Thyroid gland (tissue), 4 donors: ENCODE measurements around the gene OR7G1. TPM values are rescaled to one million over a fixed set of nuclear protein-coding genes. Genes with fewer than 3 reads are reported as not detected.

Experiments
- DNase-seq, 2 donors: peaks; one replicate each; pipeline ENCODE4 v3.0.0-alpha.2; 2019
- H3K27ac ChIP-seq, 3 donors: fragments of 200-600 bp; sonication (generic); 1 replicate in 2 of 3; 2 replicates in 1 of 3; pipeline ENCODE4 v1.5.1; 2016 to 2019; ENCODE audit warnings: mild to moderate bottlenecking in 1 of 3, moderate library complexity in 1 of 3
- H3K27me3 ChIP-seq: fragments of 200-600 bp; sonication (generic); one replicate; pipeline ENCODE4 v1.5.1; 2019
- H3K36me3 ChIP-seq, 2 donors: fragments of 200-600 bp; sonication (generic); one replicate each; pipeline ENCODE4 v1.5.1; 2016 to 2019
- H3K4me1 ChIP-seq, 2 donors: fragments of 200-600 bp; sonication (generic); one replicate each; pipeline ENCODE4 v1.5.1; 2017 to 2019
- H3K4me3 ChIP-seq, 3 donors: fragments of 200-600 bp; sonication (generic); replicated peaks in 1 of 3; 1 replicate in 2 of 3; 2 replicates in 1 of 3; pipeline ENCODE4 v1.5.1; 2016; ENCODE audit warnings: mild to moderate bottlenecking in 1 of 3
- H3K9me3 ChIP-seq: fragments of 200-600 bp; sonication (generic); one replicate; pipeline ENCODE4 v1.5.1; 2017
- CTCF ChIP-seq, 6 experiments: fragments of 200-600 bp in 3 of 6; fragments of 450-650 bp in 3 of 6; sonication (generic) in 3 of 6; IDR thresholded peaks; one replicate each; pipeline ENCODE4 v1.5.1; 2016 to 2019; ENCODE audit warnings: antibody characterized with exemption in 6 of 6, mild to moderate bottlenecking in 2 of 6, inconsistent platforms in 1 of 6, moderate library complexity in 1 of 6
- POLR2A ChIP-seq, 2 donors: fragments of 450-650 bp; IDR thresholded peaks; one replicate each; pipeline ENCODE4 v1.6.1; 2017; ENCODE audit warnings: antibody characterized with exemption in 2 of 2, mild to moderate bottlenecking in 2 of 2, moderate library complexity in 1 of 2
- WGBS, 2 donors: methylation state at CpG; one replicate each; pipeline ENCODE4 v1.1.5; 2017; 5-methylcytosine and 5-hydroxymethylcytosine counted together
- intact Hi-C: fragments of 100-400 bp; cut with DNase I; formaldehyde crosslinking; loops from one replicate; pipeline ENCODE4 v1.15.1; 2023
- total RNA-seq, 4 donors: library from RNA; depleted of rRNA; stranded (reverse); fragments of >200 nt; gene quantifications; one replicate each; pipeline ENCODE4 v1.2.3, GENCODE V29; 2016

The OR7G1 gene
- not detected for total RNA-seq

GRCh38 chr19:9115307-9115813, at the start of gene OR7G1:
TSS of gene OR7G1 (minus strand) at chr19:9115763. CDS start at chr19:9115763, 0 bp downstream.
- Histone ChIP-seq H3K36me3 (no peaks in the 10 kb centered on the region), H3K4me3 (no peak within 1 kb of the TSS), H3K9me3 (no peaks in the 10 kb centered on the region), H3K27ac (no peak within 1 kb of the TSS), H3K27me3 (no peaks in the 10 kb centered on the region), H3K4me1 (no peaks in the 10 kb centered on the region)
- TF ChIP-seq CTCF (IDR thresholded peaks at IDR 0.05): no peak
- no peak for TF ChIP-seq POLR2A (IDR thresholded peaks at IDR 0.05)
- WGBS, 2 donors: 85 to 92% methylated on average over 2 of the region's 2 CpGs
- intact Hi-C loops: no loop called here
- DNase-seq: no peak

GRCh38 chr19:9165261-9165660, 49.7 kb upstream of the OR7G1 start:
- Histone ChIP-seq H3K4me1 (no peaks in the 10 kb centered on the region), H3K27me3 (no peaks in the 10 kb centered on the region), H3K36me3 (peaks cover 38 to 41% of the 10 kb centered on the region in 2 donors), H3K4me3 (no peak overlapping the region), H3K9me3 (no peaks in the 10 kb centered on the region), H3K27ac (no peak overlapping the region)
- TF ChIP-seq POLR2A (IDR thresholded peaks at IDR 0.05): no peak
- no peak for TF ChIP-seq CTCF (IDR thresholded peaks at IDR 0.05)
- WGBS, 2 donors: 96 to 97% methylated on average over 3 of the region's 3 CpGs
- no peak for DNase-seq
- intact Hi-C loops: no loop called here

- peaks cover 73 to 77% of the 10 kb centered on the region in 2 donors for H3K36me3 ChIP-seq
- H3K4me3 ChIP-seq: no peak overlapping the region
- no peaks in the 10 kb centered on the region for H3K27me3 ChIP-seq
- no peak for TF ChIP-seq CTCF (IDR thresholded peaks at IDR 0.05)
- no peak for TF ChIP-seq POLR2A (IDR thresholded peaks at IDR 0.05)
- no peak for DNase-seq
- 96 to 98% methylated on average over 12 of the region's 12 CpGs for WGBS, 2 donors
- H3K4me1 ChIP-seq: no peaks in the 10 kb centered on the region
- H3K27ac ChIP-seq: no peak overlapping the region
- intact Hi-C loops: no loop called here
- H3K9me3 ChIP-seq: no peaks in the 10 kb centered on the region
Measured at GRCh38 chr19:9161427-9161826, 45.9 kb upstream of the OR7G1 start.

- no peaks in the 10 kb centered on the region for H3K4me1 ChIP-seq
- 97 to 98% methylated on average over 13 of the region's 13 CpGs for WGBS, 2 donors
- intact Hi-C loops: no loop called here
- H3K9me3 ChIP-seq: no peaks in the 10 kb centered on the region
- H3K27ac ChIP-seq: no peak overlapping the region
- H3K27me3 ChIP-seq: no peaks in the 10 kb centered on the region
- H3K4me3 ChIP-seq: no peak overlapping the region
- peaks cover 69 to 76% of the 10 kb centered on the region in 2 donors for H3K36me3 ChIP-seq
- TF ChIP-seq CTCF (IDR thresholded peaks at IDR 0.05) (no peak), POLR2A (IDR thresholded peaks at IDR 0.05) (no peak)
- DNase-seq: no peak
Measured at GRCh38 chr19:9159891-9160290, 44.3 kb upstream of the OR7G1 start.

- WGBS, 2 donors: 91 to 93% methylated on average over 1 of the region's 1 CpG
- DNase-seq: no peak
- intact Hi-C loops: no loop called here
- Histone ChIP-seq H3K27ac (no peak overlapping the region), H3K9me3 (no peaks in the 10 kb centered on the region), H3K27me3 (no peaks in the 10 kb centered on the region), H3K4me3 (no peak overlapping the region), H3K36me3 (peaks cover 46 to 50% of the 10 kb centered on the region in 2 donors), H3K4me1 (no peaks in the 10 kb centered on the region)
- TF ChIP-seq POLR2A (IDR thresholded peaks at IDR 0.05) (no peak), CTCF (IDR thresholded peaks at IDR 0.05) (no peak)
Measured at GRCh38 chr19:9156304-9156703, 40.7 kb upstream of the OR7G1 start.
